Tibial artery (tissue), 4 donors: ENCODE measurements around the gene TRIM10.

Source experiments
- DNase-seq, 2 donors: peaks; one replicate each; pipeline ENCODE4 v3.0.0-alpha.2; 2019
- H3K27ac ChIP-seq, 2 donors: fragments of 200-600 bp; sonication (generic) in 1 of 2; 1 replicate in 1 of 2; 2 replicates in 1 of 2; pipeline ENCODE4 v1.5.1; 2018 to 2019; ENCODE audit warnings: mild to moderate bottlenecking in 1 of 2
- H3K27me3 ChIP-seq, 2 donors: fragments of 200-600 bp; sonication (generic) in 1 of 2; one replicate each; pipeline versions ENCODE4 v1.5.1 to v1.6.0; 2016 to 2019
- H3K36me3 ChIP-seq, 3 donors: fragments of 200-600 bp; sonication (generic) in 2 of 3; one replicate each; pipeline ENCODE4 v1.5.1; 2016 to 2019; ENCODE audit warnings: mild to moderate bottlenecking in 2 of 3
- H3K4me1 ChIP-seq, 4 donors: fragments of 200-600 bp; sonication (generic) in 2 of 4; 1 replicate in 3 of 4; 2 replicates in 1 of 4; pipeline ENCODE4 v1.5.1; 2016 to 2019
- H3K4me3 ChIP-seq, 2 donors: fragments of 200-600 bp; sonication (generic) in 1 of 2; 1 replicate in 1 of 2; 2 replicates in 1 of 2; pipeline ENCODE4 v1.5.1; 2018 to 2019; ENCODE audit warnings: mild to moderate bottlenecking in 2 of 2
- H3K9me3 ChIP-seq, 3 donors: fragments of 200-600 bp; sonication (generic) in 1 of 3; one replicate each; pipeline ENCODE4 v1.5.1; 2016 to 2019
- CTCF ChIP-seq, 2 experiments: fragments of 200-600 bp in 1 of 2; fragments of 450-650 bp in 1 of 2; IDR thresholded peaks; one replicate each; pipeline ENCODE4 v1.5.1; 2017 to 2019; ENCODE audit warnings: antibody characterized with exemption in 2 of 2, mild to moderate bottlenecking in 1 of 2, moderate library complexity in 1 of 2
- intact Hi-C: fragments of 100-400 bp; cut with DNase I; formaldehyde crosslinking; loops from one replicate; pipeline ENCODE4 v1.15.0; 2023; ENCODE audit warnings: low total_unique reads

Gene TRIM10

GRCh38 chr6:30154061-30154460, 7.0 kb downstream of the TRIM10 start:
- Histone ChIP-seq H3K4me1 (peaks cover 0 to 5% (median 2%) of the 10 kb centered on the region in 4 donors), H3K9me3 (no peaks in the 10 kb centered on the region)
- DNase-seq = no peak

GRCh38 chr6:30152910-30153610, 8.0 kb downstream of the TRIM10 start:
- intact Hi-C loops = no loop called here
- H3K9me3 ChIP-seq = no peaks in the 10 kb centered on the region
- H3K27ac ChIP-seq = no peak overlapping the region
- H3K27me3 ChIP-seq = peaks cover 0 to 17% of the 10 kb centered on the region in 2 donors
- no peak for TF ChIP-seq CTCF (IDR thresholded peaks at IDR 0.05)
- peaks cover 0 to 5% (median 2%) of the 10 kb centered on the region in 4 donors for H3K4me1 ChIP-seq
- no peak for DNase-seq
- no peak overlapping the region for H3K4me3 ChIP-seq
- no peaks in the 10 kb centered on the region for H3K36me3 ChIP-seq

More at GRCh38 chr6:30154061-30154460, 7.0 kb downstream of the TRIM10 start:
- Histone ChIP-seq H3K4me3 (no peak overlapping the region), H3K36me3 (no peaks in the 10 kb centered on the region), H3K27ac (no peak overlapping the region), H3K27me3 (peaks cover 0 to 22% of the 10 kb centered on the region in 2 donors)
- intact Hi-C loops = no loop called here
- TF ChIP-seq CTCF (IDR thresholded peaks at IDR 0.05) = no peak

- TF ChIP-seq CTCF (IDR thresholded peaks at IDR 0.05) = no peak
- Histone ChIP-seq H3K4me3 (no peak overlapping the region), H3K27ac (no peak overlapping the region), H3K9me3 (no peaks in the 10 kb centered on the region), H3K27me3 (peaks cover 0 to 25% of the 10 kb centered on the region in 2 donors), H3K4me1 (peaks cover 0 to 5% (median 2%) of the 10 kb centered on the region in 4 donors), H3K36me3 (no peaks in the 10 kb centered on the region)
- no peak for DNase-seq
- intact Hi-C loops = no loop called here
Measured at GRCh38 chr6:30152016-30152673, 8.9 kb downstream of the TRIM10 start.

- H3K36me3 ChIP-seq = no peaks in the 10 kb centered on the region
- H3K27ac ChIP-seq = no peak overlapping the region
- no peaks in the 10 kb centered on the region for H3K9me3 ChIP-seq
- no peak for TF ChIP-seq CTCF (IDR thresholded peaks at IDR 0.05)
- intact Hi-C loops = no loop called here
- peaks cover 0 to 25% of the 10 kb centered on the region in 2 donors for H3K27me3 ChIP-seq
- DNase-seq = no peak
- H3K4me1 ChIP-seq = peaks cover 0 to 5% (median 2%) of the 10 kb centered on the region in 4 donors
- no peak overlapping the region for H3K4me3 ChIP-seq
Measured at GRCh38 chr6:30151580-30151979, 9.4 kb downstream of the TRIM10 start.

- peaks cover 0 to 31% of the 10 kb centered on the region in 2 donors for H3K27me3 ChIP-seq
- no peaks in the 10 kb centered on the region for H3K9me3 ChIP-seq
- TF ChIP-seq CTCF (IDR thresholded peaks at IDR 0.05) = no peak
- intact Hi-C loops = no loop called here
- no peaks in the 10 kb centered on the region for H3K36me3 ChIP-seq
- no peak overlapping the region for H3K4me3 ChIP-seq
- no peak for DNase-seq
- H3K27ac ChIP-seq = no peak overlapping the region
- peaks cover 0 to 5% (median 0%) of the 10 kb centered on the region in 4 donors for H3K4me1 ChIP-seq
Measured at GRCh38 chr6:30150671-30151395, 10.2 kb downstream of the TRIM10 start.
